HG03095 (cell line): ENCODE data around the gene LPGAT1.
"Not testable (repeated sequence)": the region's sequence is repeated elsewhere in the genome, so short reads cannot be mapped to it uniquely, and the experiment has no call there.

Experiments used
- ATAC-seq: cut with Tn5 transposase; IDR thresholded peaks from one replicate; pipeline ENCODE4 v1.9.1; 2021; ENCODE audit warnings: moderate library complexity; ENCODE audit not compliant: unreplicated experiment

LPGAT1 gene

DNA sequence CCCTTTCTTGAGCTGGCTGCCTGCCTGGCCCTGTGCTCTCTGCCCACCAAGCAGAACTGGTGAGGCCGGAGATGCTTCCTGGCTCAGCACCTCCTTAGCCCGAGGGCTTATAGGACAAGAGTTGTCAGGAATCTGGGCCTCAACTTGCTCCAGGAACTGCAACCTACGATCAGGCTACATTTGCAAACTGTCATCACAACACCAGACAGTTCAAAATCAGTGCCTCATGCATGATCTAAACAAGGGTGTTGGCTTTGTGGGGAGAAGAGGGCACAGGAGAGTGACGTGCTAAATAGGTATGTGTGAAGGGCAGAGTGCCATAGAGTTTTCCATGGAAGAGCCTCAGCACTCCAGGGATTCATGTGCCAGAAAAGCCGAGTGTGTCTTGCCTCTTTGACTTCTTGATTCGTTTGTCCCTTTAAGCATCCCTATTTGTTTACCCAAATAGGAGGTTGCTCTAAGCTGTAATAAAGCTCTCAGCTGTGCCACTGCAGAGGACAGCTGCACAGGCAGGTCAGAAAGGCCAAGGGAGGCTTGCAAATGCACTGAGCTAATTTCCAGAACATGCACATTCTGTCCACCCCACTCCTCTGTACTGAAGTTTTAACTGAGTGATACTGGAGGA, 125.0 kb downstream of the LPGAT1 start:
- ATAC-seq: no peak

DNA sequence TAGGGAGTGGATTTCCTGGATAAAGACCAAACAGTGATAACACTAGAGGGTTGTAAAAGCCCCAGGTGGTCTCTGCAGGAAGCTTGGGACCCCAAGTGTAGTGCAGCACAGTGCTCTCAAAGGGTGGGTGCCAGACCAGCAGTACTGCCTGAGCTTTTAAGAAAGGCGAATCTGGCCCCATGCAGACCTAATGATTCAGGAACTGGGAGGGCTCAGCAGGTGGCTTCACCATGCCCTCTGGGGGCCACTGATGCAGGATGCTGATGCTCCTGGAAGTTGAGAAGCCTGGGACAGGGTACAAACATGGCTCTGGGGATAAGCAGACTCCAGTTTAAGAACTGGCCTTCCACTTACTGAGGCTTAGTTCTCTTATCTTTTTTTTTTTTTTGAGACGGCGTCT, 126.0 kb downstream of the LPGAT1 start:
- no peak for ATAC-seq

DNA sequence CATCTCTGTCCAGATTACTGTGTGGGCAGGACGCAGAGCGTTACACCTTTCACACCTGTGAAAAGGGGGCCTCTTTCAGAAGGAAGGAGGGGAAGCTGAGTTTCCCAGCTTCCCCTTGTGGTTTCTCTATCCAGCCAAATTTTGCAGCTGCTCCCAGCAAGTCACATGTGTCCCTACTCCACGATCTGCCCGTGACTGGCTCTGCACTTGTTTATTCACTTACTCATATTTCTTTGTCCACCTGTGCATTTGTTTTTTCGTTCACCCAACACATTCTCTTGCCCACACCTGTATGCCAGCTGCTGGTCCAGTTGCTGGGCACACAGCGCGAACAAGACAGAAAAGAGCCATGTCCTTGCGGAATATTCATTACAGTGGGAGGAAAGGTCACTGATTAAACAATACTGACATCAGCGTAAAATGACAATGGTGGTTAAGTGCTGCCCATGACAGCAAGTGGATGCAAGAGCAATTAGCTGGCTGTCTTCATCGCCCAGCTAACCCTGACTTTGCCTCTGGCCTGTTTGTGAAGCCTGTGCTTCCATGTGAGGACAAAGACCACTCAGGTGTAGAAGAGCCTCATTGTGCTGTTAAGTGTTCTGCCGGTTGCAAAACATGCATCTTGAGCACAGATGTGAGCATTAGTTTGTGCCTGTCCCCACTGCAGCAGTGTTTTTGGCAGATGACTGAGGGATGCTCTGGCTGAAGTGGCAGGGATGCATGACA, 126.6 kb downstream of the LPGAT1 start:
- no peak for ATAC-seq

DNA sequence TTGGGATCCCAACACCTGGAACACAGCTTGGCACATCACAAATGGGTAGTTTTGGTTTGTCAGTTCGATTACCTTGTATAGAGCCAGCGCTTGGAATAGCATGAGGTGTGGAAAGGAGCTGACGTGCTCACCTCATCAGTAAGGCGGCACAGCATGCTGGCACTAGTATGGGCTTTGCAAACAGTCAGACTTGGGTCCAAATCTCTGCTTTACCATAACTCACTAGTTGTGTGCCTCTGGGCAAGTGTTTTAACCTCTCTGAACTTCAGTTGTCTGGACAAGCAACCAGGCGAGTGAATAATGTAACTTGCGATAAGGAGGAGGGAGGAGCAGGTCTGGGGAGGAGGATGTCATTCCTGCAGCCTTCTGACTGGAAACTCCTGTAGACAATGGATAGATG, 128.8 kb downstream of the LPGAT1 start:
- ATAC-seq: no peak

DNA sequence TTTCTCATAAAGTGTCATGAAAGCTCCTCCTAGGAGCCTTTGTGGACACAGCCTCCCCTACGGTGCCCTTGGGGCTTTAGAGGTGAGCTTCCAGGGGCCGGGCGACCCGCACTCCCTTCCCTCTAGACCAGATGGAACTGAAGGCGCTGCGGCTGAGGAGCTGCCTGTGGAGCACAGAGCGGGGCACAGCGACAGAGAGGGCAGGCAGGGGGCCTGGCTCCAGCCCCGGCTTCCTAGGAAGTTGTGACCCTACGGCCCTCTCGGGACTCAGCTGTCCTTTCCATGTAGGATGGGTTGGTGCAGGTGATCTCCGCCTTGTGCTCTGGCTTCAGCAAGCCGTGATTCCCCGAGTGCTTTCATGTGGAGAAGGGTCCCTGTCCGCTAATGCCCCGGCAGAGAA, 131.5 kb downstream of the LPGAT1 start:
- ATAC-seq: no peak

DNA sequence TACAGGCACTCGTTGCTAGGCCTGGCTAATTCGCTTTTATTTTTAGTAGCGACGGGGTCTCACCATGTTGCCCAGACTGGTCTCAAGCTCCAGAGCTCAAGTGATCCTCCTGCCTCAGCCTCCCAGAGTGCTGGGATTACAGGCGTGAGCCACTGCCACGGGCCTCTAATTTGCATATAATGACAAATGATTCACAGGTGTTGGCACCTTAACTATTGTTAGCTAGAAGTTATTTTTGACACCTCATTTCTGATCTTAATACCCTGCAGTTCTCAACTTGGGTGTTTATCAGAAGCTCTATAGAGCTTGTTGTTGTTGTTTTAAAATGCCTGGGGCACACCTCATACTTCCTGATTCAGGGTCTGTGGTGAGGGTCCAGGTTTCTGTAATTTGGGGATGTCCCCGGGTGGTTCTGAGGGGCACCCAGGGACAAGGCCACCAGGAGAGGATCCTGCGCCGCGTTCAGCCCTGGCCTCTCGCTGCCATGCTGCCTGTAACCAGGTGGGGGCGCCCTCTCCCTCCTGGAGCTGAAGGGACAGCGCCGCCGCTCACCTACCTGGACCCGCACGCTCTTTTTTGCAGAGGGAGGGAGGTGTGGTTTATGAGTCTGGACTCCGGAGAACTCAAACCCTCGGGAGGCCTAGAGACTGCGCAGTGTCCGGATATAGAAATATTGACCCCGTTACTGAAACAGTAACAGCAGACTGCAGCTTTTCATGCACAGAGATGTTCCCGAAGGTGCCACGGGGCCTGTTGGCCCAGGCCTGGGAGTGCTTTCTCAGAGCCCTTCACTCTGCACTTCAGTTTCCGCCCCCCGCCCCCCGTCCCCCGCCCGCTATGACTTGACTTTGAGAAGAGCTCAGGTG, 132.2 kb downstream of the LPGAT1 start:
- peak; percentile 42 for ATAC-seq

DNA sequence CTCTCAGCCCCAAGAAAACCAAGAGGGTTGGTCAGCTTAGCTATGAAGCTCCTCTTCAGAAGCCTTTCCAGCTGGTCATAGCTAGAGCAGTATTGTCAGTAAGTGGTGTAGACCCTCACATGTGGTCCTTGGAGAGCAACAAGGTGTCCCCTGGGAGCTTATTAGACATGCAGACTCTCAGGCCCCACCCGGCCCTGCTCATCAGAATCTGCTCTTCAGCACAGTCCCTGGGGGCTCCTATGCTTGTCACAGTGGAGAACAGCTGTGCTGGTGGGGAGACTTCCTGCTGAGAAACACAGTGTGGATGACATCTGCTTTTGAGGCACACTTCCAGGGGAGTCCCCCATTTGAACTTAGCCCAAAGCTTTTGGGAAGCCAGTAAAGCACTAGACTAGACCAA, 133.2 kb downstream of the LPGAT1 start:
- peak; percentile 75 for ATAC-seq

DNA sequence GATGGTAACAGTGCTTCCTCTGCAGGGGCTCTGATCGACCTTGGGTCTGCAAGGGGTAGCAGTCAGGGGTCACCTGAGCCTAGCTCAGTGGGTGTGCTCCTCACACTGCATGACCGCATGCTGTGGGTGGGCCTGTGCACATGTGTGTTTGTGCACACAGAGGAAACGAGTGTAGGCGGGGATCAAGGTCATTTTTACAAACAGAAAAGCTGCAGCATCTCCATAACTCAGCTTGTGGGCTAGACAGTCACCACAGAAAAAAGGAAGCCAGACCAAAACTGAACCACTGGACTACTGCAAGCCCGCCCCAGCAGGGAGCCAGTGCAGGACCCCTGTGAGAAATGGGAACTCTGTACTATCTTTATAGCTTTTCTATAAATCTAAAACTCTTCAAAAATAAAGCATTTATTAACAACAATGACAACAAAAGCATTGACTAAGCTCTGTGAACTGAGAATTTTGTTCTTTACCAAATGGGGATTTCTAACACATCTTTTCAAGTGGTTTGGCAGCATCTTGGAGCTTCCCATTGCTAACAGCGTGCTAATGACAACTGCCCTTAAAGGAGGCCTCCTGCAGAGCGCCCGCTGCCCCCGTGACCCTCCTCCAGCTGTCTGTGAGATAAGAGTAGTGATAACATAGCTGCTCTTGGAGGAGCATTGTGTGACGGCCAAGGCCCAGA, 135.3 kb downstream of the LPGAT1 start:
- peak; percentile 45 for ATAC-seq

DNA sequence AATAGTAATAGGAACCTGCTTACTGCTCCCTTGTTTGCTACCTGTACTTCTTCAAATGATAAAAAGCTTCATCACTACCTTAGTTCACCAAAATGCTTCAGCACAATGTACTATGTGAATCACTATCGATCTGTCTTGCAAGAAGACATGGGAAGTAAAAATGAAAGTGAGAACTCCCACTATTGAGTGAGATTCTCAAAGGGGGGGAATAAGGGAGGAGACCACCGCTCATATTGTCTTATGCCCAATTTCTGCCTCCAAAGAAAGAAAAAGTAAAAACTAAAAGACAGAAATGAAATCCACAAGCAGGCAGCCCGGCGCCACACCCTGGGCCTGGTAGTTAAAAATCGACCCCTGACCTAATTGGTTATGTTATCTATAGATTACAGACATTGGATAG, 136.7 kb downstream of the LPGAT1 start:
- ATAC-seq: not testable (repeated sequence)
